KBM-7 (cell line): Measurements from ENCODE around the gene MRPL36.

Source experiments
- DNase-seq: peaks from one replicate; pipeline ENCODE4 v3.0.0-alpha.2; 2015
- in situ Hi-C: fragments of 300-500 bp; cut with MboI; formaldehyde crosslinking; loops from 2 replicates; pipeline ENCODE4 v1.14.3; 2020; ENCODE audit warnings: low sequenced_read_pairs, low pct_unique_long_range_greater_than_20kb, mixed read lengths

Gene MRPL36

DNA sequence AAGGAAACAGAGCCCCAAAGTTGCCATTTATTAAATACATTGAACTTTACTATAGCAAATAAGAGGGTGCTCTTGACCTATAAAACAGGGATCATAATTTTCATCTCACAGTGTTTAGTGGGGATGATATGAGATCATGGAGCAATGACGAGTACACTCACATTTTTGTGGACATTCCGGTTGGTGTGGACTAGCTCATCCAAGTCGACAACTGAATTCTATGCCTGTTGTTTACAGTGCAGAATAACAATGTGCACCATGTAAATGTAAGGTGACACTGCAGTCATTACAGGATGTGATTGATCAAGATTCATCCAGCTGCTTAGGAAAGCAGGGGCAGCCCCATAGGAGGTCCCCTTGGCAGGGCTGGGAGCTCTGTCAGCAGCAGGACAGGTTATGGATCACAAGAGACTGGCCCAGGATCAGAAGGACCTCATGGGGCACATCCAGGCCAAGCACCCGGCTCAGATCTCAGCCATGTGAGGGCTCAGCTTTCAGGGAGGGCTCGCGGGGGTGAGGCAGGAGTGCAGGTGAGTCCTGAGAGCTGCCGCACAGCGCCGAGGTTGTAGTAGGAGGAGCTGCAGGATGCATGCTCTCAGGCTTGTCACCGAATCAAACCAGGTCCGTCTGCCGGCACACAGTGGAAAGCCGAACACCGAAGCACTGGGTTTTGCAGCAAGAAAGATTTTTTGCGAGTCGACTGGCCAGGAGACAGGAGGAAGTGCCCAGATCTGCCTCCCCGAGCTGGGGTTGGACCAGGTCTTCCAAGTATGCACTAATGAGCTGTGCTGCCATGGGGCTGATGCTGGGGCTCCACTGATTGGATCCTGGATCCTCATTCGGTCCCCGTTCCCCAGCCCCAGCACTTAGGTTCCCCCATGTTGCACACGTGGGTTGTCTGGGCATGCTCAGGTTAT lies 28.2 kb downstream of the MRPL36 start:
- no peak for DNase-seq
- in situ Hi-C loops: no loop called here

DNA sequence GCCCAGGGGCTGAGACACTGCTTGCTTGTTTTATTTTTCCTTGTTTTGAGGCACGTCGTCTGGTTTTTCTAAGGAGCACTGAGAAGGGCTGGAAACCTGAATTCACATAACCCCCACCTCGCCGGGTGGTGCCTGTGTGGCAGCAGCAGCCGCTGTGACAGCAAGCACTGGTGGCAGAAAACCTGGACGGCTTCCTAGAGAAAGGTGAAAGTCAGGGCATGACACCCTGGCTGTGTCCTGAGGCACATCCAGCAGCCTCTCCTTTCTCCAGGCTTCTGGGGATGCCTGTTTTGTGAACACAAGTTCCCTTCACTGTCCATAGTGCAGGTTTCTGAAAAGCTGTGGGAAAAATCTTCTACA lies 29.2 kb downstream of the MRPL36 start:
- no peak for DNase-seq
- in situ Hi-C loops: no loop called here

DNA sequence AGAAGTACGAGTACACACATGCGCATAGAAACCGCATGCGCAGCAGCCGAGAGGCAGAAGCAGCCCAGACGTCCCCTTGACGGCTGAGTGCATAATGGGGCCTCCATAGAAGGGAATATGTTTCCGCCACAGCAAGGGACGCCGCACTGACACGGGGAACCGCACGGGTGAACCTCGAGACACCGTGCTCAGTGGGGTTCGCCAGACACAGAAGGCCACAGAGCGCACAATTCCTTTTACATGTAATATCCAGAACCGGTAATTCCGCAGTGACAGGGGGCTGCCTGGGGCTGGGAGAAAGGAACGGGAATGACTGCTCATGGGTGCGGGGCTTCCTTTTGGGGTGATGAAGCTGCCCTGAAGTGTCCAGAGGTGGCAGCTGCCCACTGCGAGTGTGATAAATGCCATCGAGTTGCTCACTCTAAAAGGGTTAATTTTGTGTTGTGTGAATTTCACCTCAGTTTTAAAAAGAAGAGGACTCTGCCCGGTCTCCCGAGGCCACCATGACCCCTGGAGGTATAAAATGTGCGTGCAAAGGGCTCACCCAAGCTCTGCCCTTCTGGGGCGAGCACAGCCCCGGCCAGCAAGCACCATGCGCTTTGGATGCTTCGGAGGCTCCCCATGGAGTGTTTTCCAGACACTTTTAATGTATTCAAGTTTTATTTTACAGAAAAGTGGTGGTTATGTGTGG lies 29.7 kb downstream of the MRPL36 start:
- in situ Hi-C loops: no loop called here
- DNase-seq: no peak

DNA sequence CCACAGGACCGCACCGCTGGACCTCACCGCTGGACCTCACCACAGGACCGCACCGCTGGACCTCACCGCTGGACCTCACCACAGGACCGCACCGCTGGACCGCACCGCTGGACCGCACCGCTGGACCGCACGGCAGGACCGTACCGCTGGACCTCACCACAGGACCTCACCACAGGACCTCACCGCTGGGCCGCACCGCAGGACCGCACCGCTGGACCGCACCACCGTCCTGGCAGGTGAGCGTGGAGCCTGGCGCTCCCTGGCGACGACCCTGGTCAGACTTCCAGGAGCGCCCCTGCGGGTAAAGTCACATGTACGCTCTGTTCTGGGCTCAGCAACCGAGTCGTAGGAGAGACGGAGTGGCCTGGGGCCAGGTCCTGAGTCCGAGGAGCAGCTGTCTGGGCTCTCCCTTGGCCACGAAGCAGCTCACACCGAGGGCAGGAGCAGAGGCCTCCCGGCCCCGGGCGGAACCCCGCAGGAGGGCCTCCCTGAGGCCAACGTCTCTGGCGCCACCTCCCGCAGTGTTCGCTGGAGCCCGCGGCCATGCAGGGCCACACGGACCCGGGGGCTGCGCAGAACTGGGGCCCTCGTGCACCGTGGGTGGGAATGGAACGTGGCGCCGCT lies 30.5 kb downstream of the MRPL36 start:
- no peak for DNase-seq
- in situ Hi-C loops: no loop called here

DNA sequence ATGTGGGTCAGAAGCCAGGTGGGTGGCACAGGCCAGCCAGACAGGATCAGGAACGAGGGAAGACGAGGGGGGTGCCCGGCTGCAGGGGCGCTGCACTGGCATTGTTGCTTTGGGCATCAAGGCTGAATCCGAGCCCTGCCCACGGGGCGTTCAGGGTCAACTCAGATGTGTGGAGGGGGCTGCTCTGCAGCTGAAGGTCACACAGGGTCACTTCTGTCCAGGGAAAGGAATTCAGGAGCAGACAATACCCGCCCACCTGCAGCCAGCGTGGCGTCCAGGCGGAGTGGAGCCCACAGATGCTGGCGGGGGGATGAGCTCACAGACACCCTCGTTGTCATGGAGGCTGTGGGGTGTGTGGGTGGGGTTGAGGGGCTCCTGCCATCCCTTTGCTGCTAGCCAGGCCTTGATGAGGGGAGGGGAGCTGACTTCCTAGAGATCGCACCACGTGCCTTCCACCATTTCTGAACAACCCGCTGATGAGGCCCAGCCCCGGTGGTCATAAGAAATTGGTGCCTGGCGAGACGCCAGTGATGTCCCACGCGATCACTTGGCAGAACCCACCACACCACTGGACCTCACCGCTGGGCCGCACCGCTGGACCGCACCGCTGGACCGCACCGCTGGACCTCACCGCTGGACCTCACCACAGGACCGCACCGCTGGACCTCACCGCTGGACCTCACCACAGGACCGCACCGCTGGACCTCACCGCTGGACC lies 31.2 kb downstream of the MRPL36 start:
- DNase-seq: no peak
- in situ Hi-C loops: no loop called here

DNA sequence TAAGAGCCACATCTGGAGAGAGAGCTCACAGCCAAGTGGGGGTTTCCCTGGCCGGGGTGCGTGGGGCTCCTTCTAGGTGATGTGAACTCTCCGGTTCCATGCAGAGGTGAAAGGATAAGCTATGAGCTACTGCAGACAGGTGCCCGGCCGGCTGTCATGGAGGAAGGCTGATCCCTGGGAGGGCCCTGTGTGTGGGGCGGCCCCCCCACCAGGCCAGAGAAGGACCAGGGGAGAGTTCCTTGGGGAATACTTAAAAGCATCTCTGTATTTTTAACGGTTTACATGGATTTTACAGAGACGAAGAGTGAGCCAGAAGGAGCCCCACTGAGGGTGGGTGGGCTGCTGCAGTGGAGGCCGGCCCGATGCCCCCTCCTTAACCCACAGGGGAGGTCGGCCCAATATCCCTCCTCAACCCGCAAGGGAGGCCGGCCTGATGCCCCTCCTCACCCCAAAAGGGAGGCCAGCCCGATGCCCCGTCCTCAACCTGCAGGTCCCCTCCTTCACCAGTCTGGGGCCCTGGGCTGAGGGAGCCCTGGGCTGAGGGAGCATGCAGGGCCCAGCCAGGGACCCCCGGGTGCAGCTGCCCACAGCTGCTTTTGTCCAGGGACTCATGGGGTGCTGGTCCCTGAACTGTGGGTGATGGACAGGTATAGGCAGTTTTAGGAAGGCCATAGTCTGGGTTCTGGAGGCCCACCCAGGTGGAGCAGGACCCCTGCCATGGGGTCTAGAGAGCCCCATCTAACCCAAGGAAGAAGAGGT lies 31.9 kb downstream of the MRPL36 start:
- in situ Hi-C loops: no loop called here
- DNase-seq: no peak

DNA sequence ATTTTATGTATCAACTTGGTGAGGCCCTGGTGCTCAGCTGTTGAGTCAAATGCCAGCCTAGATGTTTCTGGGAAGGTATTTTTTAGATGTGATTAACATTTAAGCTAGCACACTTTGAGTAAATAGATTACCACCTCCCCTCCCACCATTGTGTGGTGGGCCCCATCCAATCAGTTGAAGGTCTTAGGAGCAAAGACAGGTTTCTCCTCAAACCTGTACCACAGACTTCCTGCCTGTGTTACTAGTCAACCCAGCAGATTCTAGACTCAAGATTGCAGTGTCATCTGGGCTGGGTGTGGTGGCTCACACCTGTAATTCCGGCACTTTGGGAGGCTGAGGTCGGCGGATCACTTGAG lies 33.8 kb downstream of the MRPL36 start:
- DNase-seq: no peak
- in situ Hi-C loops: no loop called here

DNA sequence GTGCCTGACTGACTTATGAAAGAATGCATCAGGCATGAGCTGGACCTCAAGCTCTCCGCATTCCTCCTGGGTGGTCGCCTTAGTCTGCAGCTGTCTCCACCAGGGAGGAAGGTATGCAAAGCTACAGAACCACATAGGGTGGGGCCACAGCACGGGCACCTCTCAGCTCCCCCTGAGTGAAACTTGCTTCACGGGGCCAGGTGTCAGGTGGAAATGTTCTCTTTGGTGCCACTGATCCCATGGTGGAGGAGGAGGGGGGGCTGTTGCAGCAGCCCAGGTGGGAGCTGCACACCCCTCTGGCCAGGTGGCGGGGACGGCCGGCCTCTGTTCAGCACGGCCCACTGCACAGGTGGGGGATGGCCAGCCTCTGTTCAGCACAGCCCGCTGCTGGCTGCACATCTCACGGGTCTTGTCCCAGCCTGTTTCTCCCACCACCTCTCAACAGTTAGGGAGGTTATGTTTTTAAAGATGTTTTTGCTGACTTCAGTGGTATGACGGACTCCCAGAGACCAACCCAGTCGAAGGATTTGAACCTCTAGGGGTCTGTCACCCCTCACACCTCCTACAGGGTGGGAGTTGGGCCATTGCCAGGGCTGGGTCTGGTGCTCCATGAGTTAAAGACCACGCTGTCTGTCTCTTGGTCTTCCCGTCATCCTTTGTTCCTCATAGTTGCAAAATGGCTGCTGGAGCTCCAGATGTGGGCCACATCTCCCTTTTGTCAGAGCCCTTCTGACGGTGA lies 34.3 kb downstream of the MRPL36 start:
- in situ Hi-C loops: no loop called here
- no peak for DNase-seq

DNA sequence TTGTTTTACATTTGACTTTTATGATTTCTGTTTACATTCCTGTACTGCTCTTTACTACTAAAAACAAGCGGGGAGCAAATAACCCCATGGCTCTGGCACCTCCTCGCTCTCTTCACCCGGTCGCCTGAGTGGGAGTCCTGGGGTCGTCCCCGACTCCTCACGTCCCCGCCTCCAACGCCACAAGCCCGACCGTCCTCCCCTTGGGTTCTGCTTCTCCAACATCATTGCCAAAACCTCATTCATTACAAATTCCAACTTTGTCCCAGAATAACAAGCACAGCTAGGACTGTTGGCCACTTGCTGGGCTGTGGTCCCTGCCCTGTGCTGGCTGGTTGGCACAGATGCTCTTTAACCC lies 35.1 kb downstream of the MRPL36 start:
- in situ Hi-C loops: no loop called here

DNA sequence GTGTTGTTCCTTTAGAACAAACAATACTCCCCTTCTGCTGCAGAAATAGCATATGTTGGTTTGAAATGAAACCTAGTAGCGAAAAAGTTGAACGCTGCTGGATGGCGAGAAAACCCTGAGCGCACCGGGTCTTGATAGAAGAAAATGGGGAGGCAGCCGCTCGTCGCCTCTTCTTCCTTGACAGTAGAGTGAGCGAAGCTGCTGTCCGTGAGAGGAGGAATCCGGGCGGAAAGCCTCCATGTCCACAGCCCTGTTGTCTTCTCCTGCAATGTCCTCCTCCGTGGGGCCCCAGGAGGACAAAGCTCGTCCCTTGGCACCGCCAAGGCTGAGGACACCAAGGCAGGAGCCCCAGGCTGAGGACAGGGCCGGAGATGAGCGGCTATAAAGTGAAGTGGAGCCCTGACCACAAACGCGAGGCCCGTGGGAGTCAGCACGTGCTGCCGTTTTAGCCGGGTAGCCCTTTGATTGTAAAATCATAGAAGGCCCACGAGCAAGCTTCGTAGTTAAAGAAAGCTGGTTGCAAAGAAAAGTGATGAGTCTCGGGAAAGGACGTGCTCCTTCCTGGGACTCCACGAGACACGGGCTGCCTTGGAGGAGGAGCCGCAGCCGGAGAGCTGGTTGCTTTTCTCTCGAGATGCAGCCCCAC lies 35.6 kb downstream of the MRPL36 start:
- DNase-seq: no peak
- in situ Hi-C loops: no loop called here

More for the DNA sequence above, 35.1 kb downstream of the MRPL36 start:
- DNase-seq: no peak

DNA sequence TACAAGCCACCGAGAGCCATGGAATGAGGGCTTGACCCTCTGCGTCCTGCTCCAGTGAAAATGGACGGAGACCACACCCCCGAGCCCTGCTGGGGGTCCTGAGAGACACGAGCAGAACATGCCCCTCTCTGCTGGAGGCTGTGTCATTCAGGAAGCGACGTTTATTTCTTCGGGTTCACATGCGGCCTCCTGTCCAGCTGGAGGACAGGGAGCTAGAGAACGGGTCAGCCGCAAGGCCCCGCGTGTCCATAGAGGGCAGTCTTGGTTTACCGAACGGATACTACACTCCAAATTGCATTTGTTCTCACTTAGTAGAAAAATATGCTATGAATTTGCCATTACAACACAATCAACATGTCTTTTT lies 36.1 kb downstream of the MRPL36 start:
- peak; percentile 45 for DNase-seq
- in situ Hi-C loops: no loop called here

DNA sequence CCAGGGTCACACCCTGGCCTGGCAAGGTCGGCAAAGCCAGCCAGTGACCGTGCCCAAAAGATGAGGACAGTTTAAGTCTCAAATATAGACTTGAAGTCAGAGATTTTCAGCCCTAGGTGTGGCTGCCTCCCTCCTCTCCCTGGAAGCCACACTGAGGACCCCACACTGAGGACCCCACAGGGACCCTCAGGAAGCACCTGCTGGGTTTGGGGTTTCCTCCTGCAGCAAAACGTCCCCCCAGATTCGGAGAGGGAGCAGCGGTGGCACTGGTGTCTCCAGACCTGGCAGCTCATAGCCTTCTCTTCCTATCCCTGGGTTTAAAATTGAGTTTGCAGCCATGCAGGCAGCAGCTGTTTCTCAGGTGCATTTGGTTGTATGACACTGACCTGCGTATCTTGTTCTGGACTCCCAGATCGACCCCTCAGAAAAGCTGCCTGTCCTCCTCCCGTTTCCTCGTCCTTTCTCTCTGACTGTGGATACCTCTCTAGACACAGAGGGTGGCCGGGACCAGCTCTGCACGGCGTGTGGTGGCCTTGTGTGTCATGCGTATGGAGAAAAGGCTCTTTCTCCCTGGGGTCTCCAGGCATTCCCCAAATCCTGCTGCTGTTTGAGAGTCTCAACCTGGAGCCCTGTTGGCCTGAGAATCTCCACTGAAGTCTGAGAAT lies 36.6 kb downstream of the MRPL36 start:
- in situ Hi-C loops: no loop called here
- no peak for DNase-seq

DNA sequence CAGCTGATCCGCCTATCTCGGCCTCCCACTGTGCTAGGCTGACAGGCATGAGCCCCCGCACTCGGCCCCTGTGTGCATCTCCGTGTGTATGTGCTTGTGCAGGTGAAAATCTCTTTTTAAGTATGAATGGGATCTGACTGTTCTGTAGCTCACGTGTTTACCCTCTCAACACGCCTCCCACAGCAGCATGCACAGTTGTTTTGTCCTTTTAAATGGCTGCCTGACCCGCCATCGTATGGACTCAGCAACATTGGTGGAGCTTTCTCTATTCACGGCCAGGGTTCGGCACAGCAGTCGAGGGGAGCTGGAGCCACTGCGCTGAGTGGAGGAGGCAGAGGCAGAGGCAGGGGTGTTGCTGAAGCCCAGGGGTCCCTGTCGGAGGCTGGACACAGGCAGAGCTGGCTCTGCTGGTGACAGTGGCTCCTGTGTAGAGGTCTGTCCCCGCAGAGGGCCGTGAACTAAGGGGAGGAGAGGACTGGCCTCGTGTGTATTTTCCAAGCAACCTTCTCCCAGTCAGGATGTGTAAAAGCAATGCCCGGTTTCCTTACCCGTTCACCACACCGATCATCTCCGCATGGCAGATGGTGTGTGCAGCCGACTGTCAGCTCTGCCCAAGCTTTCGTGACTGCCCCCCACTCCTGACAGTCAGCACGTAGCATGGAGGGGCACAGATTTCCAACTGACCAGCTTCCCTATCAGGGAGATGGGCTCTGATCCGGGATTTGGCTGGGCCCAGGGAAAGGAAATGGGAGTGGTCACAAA lies 37.3 kb downstream of the MRPL36 start:
- no peak for DNase-seq
- in situ Hi-C loops: no loop called here

DNA sequence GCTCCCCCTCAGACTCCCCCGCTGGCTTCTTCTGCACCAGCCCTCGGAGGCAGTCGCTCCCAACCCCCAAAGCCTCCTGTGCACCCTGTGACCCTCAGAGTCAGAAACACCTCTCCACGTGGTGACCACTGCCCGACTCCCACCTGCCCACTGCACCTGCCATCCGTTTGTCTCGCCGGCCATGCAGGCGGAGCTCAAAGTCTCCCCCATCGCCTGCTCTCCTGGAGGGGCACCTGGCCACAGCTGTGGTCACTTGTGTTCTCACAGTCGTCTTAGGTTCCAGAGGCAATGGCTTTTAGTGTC lies 38.2 kb downstream of the MRPL36 start:
- in situ Hi-C loops: no loop called here

DNA sequence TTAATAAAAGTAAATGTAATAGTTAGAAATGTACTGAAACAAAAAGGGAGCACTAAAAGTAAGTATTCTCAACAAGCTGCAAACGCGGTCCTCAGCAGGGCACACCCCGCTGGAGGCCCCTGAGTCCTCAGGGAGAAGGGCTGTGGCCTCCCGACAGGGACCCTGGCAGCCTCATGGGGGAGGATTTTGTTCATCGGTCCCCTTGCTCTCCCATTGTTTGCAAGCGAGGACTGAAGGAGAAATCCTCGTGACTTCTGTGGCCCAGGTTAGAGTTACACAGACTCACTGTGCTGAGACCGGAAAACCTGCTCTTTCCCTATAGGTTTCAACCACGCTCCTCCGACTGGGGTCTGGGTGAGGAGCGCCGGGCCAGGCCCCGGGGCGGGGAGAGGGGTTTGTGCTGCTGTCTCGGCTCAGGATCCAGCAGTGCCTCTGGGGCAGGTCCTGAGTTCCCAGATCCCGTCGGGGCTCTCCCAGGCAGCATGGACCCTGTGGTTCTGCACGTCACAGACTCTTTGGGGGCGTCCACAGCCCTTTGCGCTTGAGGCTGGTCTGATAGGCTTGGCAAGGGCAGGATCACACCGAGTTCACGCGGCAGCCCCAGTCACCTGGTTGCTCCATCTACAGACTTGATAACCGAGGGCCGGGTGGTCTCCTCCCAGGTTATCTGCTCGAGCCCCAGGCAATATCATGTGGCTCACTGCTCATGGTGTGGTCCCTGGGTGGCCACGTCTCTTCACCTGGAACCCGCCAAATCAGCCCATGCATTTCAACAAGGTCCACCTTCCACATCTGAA lies 38.8 kb downstream of the MRPL36 start:
- DNase-seq: no peak
- in situ Hi-C loops: no loop called here

More for the DNA sequence above, 38.2 kb downstream of the MRPL36 start:
- DNase-seq: no peak

DNA sequence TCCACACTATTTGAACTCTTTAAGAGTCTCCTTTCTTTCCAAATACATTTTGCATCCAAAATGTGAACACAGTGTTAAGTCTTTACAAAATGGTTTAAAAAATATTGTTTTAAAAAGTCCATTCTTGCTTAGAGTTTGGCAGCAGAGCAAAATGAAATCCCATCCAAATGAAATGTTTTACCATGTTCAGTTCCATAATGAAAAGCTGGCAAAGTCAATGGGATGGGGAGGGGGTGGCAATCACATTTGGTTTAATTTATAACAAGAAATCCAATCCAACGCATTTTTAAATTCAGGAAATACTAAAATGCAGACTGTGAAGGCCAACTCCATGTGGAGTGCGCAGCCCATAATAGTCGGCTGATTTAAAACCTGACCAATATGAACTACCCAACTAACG lies 39.4 kb downstream of the MRPL36 start:
- DNase-seq: no peak
- in situ Hi-C loops: no loop called here
